ENCODE data around the gene PDE7B.

- TF ChIP-seq CTCF (conservative IDR thresholded peaks at IDR 0.05; ENCODE audit: low read length) (no peak), EZH2phosphoT487 (IDR thresholded peaks at IDR 0.05; ENCODE audit: borderline replicate concordance) (no peak)
Measured at GRCh38 chr6:135920689-135921088, 69.2 kb downstream of the PDE7B start.
